Aorta (tissue), 5 donors: ENCODE data around the gene CGB1. TPM values are rescaled to one million over a fixed set of nuclear protein-coding genes. Genes with fewer than 3 reads are reported as not detected.
"Not testable (repeated sequence)": the region's sequence is repeated elsewhere in the genome, so short reads cannot be mapped to it uniquely, and the experiment has no call there.

ENCODE experiments used
- ATAC-seq: fragments of 200-7000 bp; cut with Tn5 transposase; one replicate; pipeline ENCODE4 v1.9.1; 2022; ENCODE audit warnings: moderate library complexity; ENCODE audit not compliant: low FRiP score
- DNase-seq, 2 donors: peaks; one replicate each; pipeline ENCODE4 v3.0.0-alpha.2; 2020
- H3K27ac ChIP-seq, 2 donors: one replicate each; pipeline ENCODE4 v1.5.1; 2013; ENCODE audit warnings: low read length in 2 of 2, mild to moderate bottlenecking in 2 of 2, moderate library complexity in 2 of 2, control low read depth in 1 of 2, inconsistent platforms in 1 of 2, low read depth in 1 of 2
- H3K27me3 ChIP-seq, 2 donors: one replicate each; pipeline ENCODE4 v1.6.1; 2013; ENCODE audit warnings: control low read depth in 1 of 2, low read length in 1 of 2, mild to moderate bottlenecking in 1 of 2, moderate library complexity in 1 of 2; ENCODE audit not compliant: insufficient read depth in 2 of 2, control insufficient read depth in 1 of 2
- H3K36me3 ChIP-seq, 2 donors: one replicate each; pipeline ENCODE4 v1.6.1; 2013; ENCODE audit warnings: control low read depth in 1 of 2, low read length in 1 of 2, mild to moderate bottlenecking in 1 of 2; ENCODE audit not compliant: insufficient read depth in 2 of 2, control insufficient read depth in 1 of 2
- H3K4me1 ChIP-seq, 2 donors: one replicate each; pipeline ENCODE4 v1.6.1; 2013; ENCODE audit warnings: low read length in 2 of 2, control low read depth in 1 of 2, mild to moderate bottlenecking in 1 of 2, moderate library complexity in 1 of 2; ENCODE audit not compliant: insufficient read depth in 2 of 2, control insufficient read depth in 1 of 2
- H3K4me3 ChIP-seq, 2 donors: one replicate each; pipeline ENCODE4 v1.5.1; 2013; ENCODE audit warnings: low read length in 2 of 2, control low read depth in 1 of 2, mild to moderate bottlenecking in 1 of 2
- H3K9me3 ChIP-seq: one replicate; pipeline ENCODE4 v1.6.1; 2013; ENCODE audit warnings: mild to moderate bottlenecking, low read length; ENCODE audit not compliant: control insufficient read depth
- WGBS, 2 donors: extraction: QIAGEN DNeasy Blood & Tissue Kit; methylation state at CpG; one replicate each; pipeline ENCODE4 v1.1.7; 2013; 5-methylcytosine and 5-hydroxymethylcytosine counted together
- intact Hi-C, 2 donors: fragments of 100-400 bp; cut with DNase I; formaldehyde crosslinking; loops; one replicate each; pipeline versions ENCODE4 v1.14.2 to v1.15.0; 2022
- polyA plus RNA-seq, 2 donors: library from polyadenylated mRNA; stranded (reverse); fragments of 200-250 nt; gene quantifications; one replicate each; pipeline ENCODE4 v1.2.3, GENCODE V29; 2013
- total RNA-seq, 2 donors: library from RNA; stranded (reverse); fragmentation: NEBNext Ultra II Directional; extraction: Animal tissue kit (Norgen Biotek cat#: 25700); gene quantifications; one replicate each; pipeline ENCODE4 v1.2.1, GENCODE V29; 2021
- donor health status: healthy with polysubstance abuse.
- donor health status: Bipolar disorder and iron deficiency.
- donor health status: DM: no; HTN: no; CAD: no.
- donor health status: DM: no; HTN: no; CAD: no.
- donor health status: DM: yes; HTN: yes; CAD: no.

CGB1 gene
- total and polyA plus RNA-seq, 4 donors, result not detected

GRCh38 chr19:49061445-49061844 is 24.8 kb upstream of the CGB1 start:
- H3K4me1 ChIP-seq, result no peaks in the 10 kb centered on the region
- no peaks in the 10 kb centered on the region for H3K27me3 ChIP-seq
- intact Hi-C loops, result no loop called here
- no peak overlapping the region for H3K4me3 ChIP-seq
- no peak for DNase-seq
- no peak for ATAC-seq
- H3K27ac ChIP-seq, result no peak overlapping the region
- no peaks in the 10 kb centered on the region for H3K9me3 ChIP-seq
- whole genome bisulfite sequencing, 2 donors, result 79 to 86% methylated on average over 25 of the region's 25 CpGs
- H3K36me3 ChIP-seq, result no peaks in the 10 kb centered on the region

GRCh38 chr19:49061000-49061399 is 24.3 kb upstream of the CGB1 start:
- H3K4me3 ChIP-seq, result no peak overlapping the region
- DNase-seq (no peak), ATAC-seq (no peak)
- intact Hi-C loops, result no loop called here
- WGBS, 2 donors, result 96 to 98% methylated on average over 2 of the region's 2 CpGs
- no peaks in the 10 kb centered on the region for H3K9me3 ChIP-seq
- H3K4me1 ChIP-seq, result no peaks in the 10 kb centered on the region
- H3K27me3 ChIP-seq, result no peaks in the 10 kb centered on the region
- no peaks in the 10 kb centered on the region for H3K36me3 ChIP-seq
- H3K27ac ChIP-seq, result no peak overlapping the region

DNA sequence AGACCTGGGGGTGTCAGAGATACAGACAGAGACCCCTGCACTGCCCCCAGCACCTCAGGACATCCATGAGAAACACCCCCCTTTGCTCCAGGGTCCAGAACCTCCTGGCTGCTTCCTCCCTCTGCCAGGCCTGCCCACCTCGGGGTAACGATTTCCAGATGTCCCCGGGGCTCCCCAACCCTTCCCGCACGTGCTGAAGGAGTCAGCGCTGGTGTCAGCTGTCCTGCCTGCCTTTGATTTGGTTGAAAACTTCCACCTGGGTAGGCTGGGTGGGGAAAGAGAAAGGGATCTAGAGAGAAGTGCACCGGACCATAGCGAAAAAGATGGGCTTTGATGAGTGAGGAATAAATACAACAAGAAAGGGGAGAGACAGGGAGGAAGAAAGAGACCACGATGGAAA is 22.4 kb upstream of the CGB1 start:
- ATAC-seq, result no peak
- intact Hi-C loops, result no loop called here
- H3K4me1 ChIP-seq, result no peaks in the 10 kb centered on the region
- no peaks in the 10 kb centered on the region for H3K36me3 ChIP-seq
- H3K27me3 ChIP-seq, result no peaks in the 10 kb centered on the region
- 59 to 62% methylated on average over 9 of the region's 9 CpGs for WGBS, 2 donors
- no peak overlapping the region for H3K27ac ChIP-seq
- H3K4me3 ChIP-seq, result no peak overlapping the region
- DNase-seq, result no peak
- no peaks in the 10 kb centered on the region for H3K9me3 ChIP-seq

DNA sequence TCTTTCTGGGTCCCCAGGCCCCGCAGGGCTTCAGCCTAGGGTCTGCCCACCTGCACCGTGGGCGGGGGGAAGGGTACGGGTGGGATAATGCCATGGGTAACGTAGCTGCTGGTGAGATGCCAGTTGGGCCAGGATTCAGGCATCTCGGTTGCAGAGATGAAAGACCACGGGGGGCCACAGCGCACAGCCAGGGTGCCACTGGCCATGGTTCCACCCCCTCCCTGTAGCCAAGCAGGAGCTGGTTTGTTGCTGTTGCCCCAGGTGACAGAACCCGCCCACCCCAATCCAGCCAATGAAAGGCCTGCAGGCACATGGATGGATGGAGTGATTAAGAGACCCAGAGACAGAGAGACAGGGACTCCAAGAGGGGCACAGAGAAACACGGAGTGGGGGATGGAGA is 21.9 kb upstream of the CGB1 start:
- no peak for DNase-seq
- H3K27ac ChIP-seq, result no peak overlapping the region
- 34 to 36% methylated on average over 10 of the region's 10 CpGs for WGBS, 2 donors
- no peaks in the 10 kb centered on the region for H3K4me1 ChIP-seq
- H3K4me3 ChIP-seq, result no peak overlapping the region
- intact Hi-C loops, result no loop called here
- no peaks in the 10 kb centered on the region for H3K9me3 ChIP-seq
- H3K27me3 ChIP-seq, result no peaks in the 10 kb centered on the region
- no peak for ATAC-seq
- no peaks in the 10 kb centered on the region for H3K36me3 ChIP-seq

DNA sequence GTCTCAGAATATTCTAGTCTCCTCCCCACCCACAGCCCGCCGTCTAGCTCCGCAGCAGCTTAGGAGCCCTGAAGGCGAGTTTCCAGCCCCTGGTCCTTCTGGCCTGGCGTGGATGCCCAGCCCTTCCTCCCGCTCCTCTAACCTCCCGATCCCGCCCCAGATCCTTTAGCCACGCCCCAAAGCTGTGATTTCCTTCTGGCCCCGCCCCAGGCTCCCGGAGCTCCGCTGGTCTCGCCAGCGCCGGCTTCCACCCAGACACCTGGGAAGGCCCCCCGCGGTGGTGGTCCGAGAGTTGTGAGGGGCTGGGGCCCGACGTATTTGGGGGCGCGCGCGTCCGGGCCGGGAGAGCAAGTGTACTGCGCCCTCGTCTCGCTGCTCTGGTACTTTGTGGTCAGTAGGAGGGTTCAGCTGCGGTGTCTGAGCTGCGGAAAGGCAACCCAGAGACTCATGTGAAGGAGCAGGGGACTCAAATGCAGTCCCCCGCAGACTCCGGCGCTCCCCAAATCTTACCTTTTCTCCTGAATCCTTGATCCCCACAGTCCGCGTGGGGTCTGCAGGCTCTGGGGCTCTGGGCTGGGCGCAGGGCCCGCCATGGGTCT is 21.0 kb upstream of the CGB1 start, which contains the start of gene CGB7:
Gene CGB7, minus strand, starts transcription at position 114 of the 599 bp plus-strand sequence. CDS start 2,374 bp downstream, outside the sequence.
- DNase-seq, result peak; percentile 82 to 92
- WGBS, 2 donors, result 1 to 3% methylated on average over 34 to 38 of the region's 38 CpGs

GRCh38 chr19:49056902-49057596 is 20.4 kb upstream of the CGB1 start:
- H3K27ac ChIP-seq, DNase-seq, H3K27me3 ChIP-seq, H3K9me3 ChIP-seq, intact Hi-C loops, H3K4me1 ChIP-seq, H3K36me3 ChIP-seq: not testable (repeated sequence)
- peak overlapping the region in 1 of 2 donors; percentile 30 for H3K4me3 ChIP-seq
- peak; percentile 43 for ATAC-seq
- 2 to 3% methylated on average over 27 to 34 of the region's 34 CpGs for WGBS, 2 donors

More for the DNA sequence above, 21.0 kb upstream of the CGB1 start, which contains the start of gene CGB7:
- Histone ChIP-seq H3K9me3 (no peaks in the 10 kb centered on the region), H3K27me3 (no peaks in the 10 kb centered on the region), H3K36me3 (no peaks in the 10 kb centered on the region), H3K4me3 (peak within 1 kb of the TSS in 1 of 2 donors; percentile 30), H3K27ac (no peak within 1 kb of the TSS), H3K4me1 (no peaks in the 10 kb centered on the region)
- ATAC-seq, result peak; percentile 71
- intact Hi-C loops, result no loop called here

DNA sequence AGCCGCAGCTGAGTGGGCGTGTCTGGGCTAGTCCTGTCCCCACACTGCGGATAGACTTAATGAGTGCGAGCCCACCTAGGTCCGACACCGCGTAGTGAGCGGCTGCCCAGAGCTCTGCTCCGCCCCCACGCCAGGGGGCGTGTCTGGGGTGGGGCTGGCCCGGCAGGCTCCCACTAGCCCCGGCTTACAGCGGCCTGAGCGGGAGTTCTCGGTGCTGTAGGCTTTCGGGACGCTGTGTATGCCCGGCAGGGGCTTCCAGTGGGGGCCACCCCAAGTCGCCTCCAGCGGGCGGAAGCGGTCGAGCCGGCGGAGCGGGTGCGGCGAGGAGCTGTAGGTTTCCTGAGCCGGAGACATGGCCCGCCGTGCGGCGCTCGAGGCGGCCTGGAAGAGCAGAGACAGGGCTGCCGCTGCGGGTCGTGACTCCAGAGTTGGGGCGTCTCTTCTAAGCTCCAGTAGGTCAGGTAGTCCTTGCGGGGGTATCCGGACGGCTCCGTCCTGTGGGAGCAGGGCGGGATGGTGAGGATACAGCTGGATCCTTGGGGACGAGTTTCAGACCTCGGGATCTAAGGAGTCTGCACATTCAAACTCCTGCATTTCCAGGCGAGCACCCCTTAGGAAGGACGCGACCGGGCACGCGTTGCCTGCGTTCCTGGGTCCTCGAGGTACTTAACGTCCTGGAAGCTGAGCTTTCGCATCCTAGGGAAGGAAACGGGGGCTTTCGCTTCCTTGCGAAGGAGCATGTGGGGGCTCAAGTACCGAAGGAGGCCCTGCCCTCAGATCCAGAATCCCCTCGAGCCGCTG is 19.6 kb upstream of the CGB1 start:
- H3K9me3 ChIP-seq, result no peaks in the 10 kb centered on the region
- 1% methylated on average over 63 of the region's 63 CpGs for WGBS, 2 donors
- no peak overlapping the region for H3K27ac ChIP-seq
- peak overlapping the region; percentile 31 to 37 for H3K4me3 ChIP-seq
- H3K27me3 ChIP-seq, result no peaks in the 10 kb centered on the region
- intact Hi-C loops, result no loop called here
- DNase-seq, result peak; percentile 68 to 89
- no peaks in the 10 kb centered on the region for H3K4me1 ChIP-seq
- ATAC-seq, result peak; percentile 88
- H3K36me3 ChIP-seq, result no peaks in the 10 kb centered on the region

- H3K27me3 ChIP-seq, H3K9me3 ChIP-seq, intact Hi-C loops, H3K4me3 ChIP-seq, ATAC-seq, DNase-seq, H3K4me1 ChIP-seq, H3K36me3 ChIP-seq, H3K27ac ChIP-seq: not testable (repeated sequence)
- WGBS, 2 donors, result 78 to 80% methylated on average over 24 of the region's 24 CpGs
Observed at GRCh38 chr19:49050376-49051033, 13.8 kb upstream of the CGB1 start.
